NCI-H748 treated with DMSO at 0.1 percent for 48 hours (cell line): ENCODE measurements around the gene NUDC.

ENCODE experiments used
- DNase-seq: peaks from one replicate; lab custom pipeline; 2025; lab: John Stamatoyannopoulos, UW

The NUDC gene

GRCh38 chr1:26951216-26951615, 29.7 kb downstream of the NUDC start:
- DNase-seq, result no peak

- no peak for DNase-seq
Observed at GRCh38 chr1:26951821-26952497, 30.4 kb downstream of the NUDC start.

- DNase-seq, result no peak
Observed at GRCh38 chr1:26953374-26953773, 31.8 kb downstream of the NUDC start.

- no peak for DNase-seq
Observed at GRCh38 chr1:26956321-26956720, 34.8 kb downstream of the NUDC start.

GRCh38 chr1:26957306-26957705, 35.8 kb downstream of the NUDC start:
- no peak for DNase-seq

- DNase-seq, result no peak
Observed at GRCh38 chr1:26959270-26959669, 37.7 kb downstream of the NUDC start.

GRCh38 chr1:26959722-26960624, 38.4 kb downstream of the NUDC start, which contains the start of gene KDF1:
KDF1 (minus strand) TSS chr1:26960468; CDS start chr1:26952380, 8,088 bp downstream.
- peak; percentile 53 for DNase-seq

- no peak for DNase-seq
Observed at GRCh38 chr1:26960625-26960966, 39.1 kb downstream of the NUDC start.

- no peak for DNase-seq
Observed at GRCh38 chr1:26961826-26962225, 40.3 kb downstream of the NUDC start.

- no peak for DNase-seq
Observed at GRCh38 chr1:26965213-26965612, 43.7 kb downstream of the NUDC start.

- no peak for DNase-seq
Observed at GRCh38 chr1:26965628-26966027, 44.1 kb downstream of the NUDC start.

GRCh38 chr1:26970810-26971209, 49.3 kb downstream of the NUDC start:
- DNase-seq, result no peak

GRCh38 chr1:26971590-26971989, 50.0 kb downstream of the NUDC start:
- DNase-seq, result no peak

- DNase-seq, result no peak
Observed at GRCh38 chr1:26972390-26972789, 50.8 kb downstream of the NUDC start.

- no peak for DNase-seq
Observed at GRCh38 chr1:26972821-26973220, 51.3 kb downstream of the NUDC start.

- no peak for DNase-seq
Observed at GRCh38 chr1:26976621-26977510, 55.3 kb downstream of the NUDC start.

- DNase-seq, result no peak
Observed at GRCh38 chr1:26978901-26979300, 57.4 kb downstream of the NUDC start.

- no peak for DNase-seq
Observed at GRCh38 chr1:26981146-26981846, 59.8 kb downstream of the NUDC start.

- no peak for DNase-seq
Observed at GRCh38 chr1:26983863-26984262, 62.3 kb downstream of the NUDC start.

- no peak for DNase-seq
Observed at GRCh38 chr1:26984291-26984690, 62.7 kb downstream of the NUDC start.

GRCh38 chr1:26986658-26987057, 65.1 kb downstream of the NUDC start:
- DNase-seq, result no peak
